Transverse colon (tissue), 4 donors: ENCODE data around the gene C10orf90. TPM values are rescaled to one million over a fixed set of nuclear protein-coding genes. Genes with fewer than 3 reads are reported as not detected.
"Not testable (repeated sequence)": the region's sequence is repeated elsewhere in the genome, so short reads cannot be mapped to it uniquely, and the experiment has no call there.

Experiments
- DNase-seq: peaks from one replicate; pipeline ENCODE4 v3.0.0-alpha.2; 2019
- H3K27ac ChIP-seq, 4 donors: fragments of 200-600 bp; sonication (generic); 2 replicates each; pipeline ENCODE4 v1.5.1; 2016 to 2018; ENCODE audit warnings: inconsistent platforms in 4 of 4
- H3K27me3 ChIP-seq: fragments of 200-600 bp; sonication (generic); 2 replicates; pipeline ENCODE4 v1.5.1; 2017; ENCODE audit warnings: inconsistent platforms
- H3K36me3 ChIP-seq, 4 donors: fragments of 200-600 bp; sonication (generic); 2 replicates each; pipeline ENCODE4 v1.5.1; 2017 to 2019; ENCODE audit warnings: inconsistent platforms in 4 of 4
- H3K4me1 ChIP-seq, 4 donors: fragments of 200-600 bp; sonication (generic); 2 replicates each; pipeline ENCODE4 v1.5.1; 2017 to 2020; ENCODE audit warnings: inconsistent platforms in 4 of 4
- H3K4me3 ChIP-seq, 4 donors: fragments of 200-600 bp; sonication (generic); 1 replicate in 1 of 4; 2 replicates in 3 of 4; pipeline versions ENCODE4 v1.5.1 to v1.6.1; 2017 to 2019; ENCODE audit warnings: inconsistent platforms in 4 of 4
- H3K9me3 ChIP-seq, 2 donors: fragments of 200-600 bp; sonication (generic); 2 replicates each; pipeline ENCODE4 v1.5.1; 2017 to 2019; ENCODE audit warnings: inconsistent platforms in 2 of 2
- EP300 ChIP-seq: sonication (generic); formaldehyde crosslinking; IDR thresholded peaks from one replicate; pipeline ENCODE4 v1.6.1; 2017; ENCODE audit warnings: antibody characterized with exemption, low read depth
- POLR2A ChIP-seq: fragments of 450-650 bp; IDR thresholded peaks from one replicate; pipeline ENCODE4 v1.6.1; 2016; ENCODE audit warnings: antibody characterized with exemption, mild to moderate bottlenecking, moderate library complexity
- POLR2AphosphoS5 ChIP-seq, 3 donors: sonication (generic); formaldehyde crosslinking; IDR thresholded peaks; one replicate each; pipeline ENCODE4 v1.6.1; 2016; ENCODE audit warnings: antibody characterized with exemption in 3 of 3
- WGBS, 2 donors: methylation state at CpG; one replicate each; pipeline ENCODE4 v1.1.5; 2018; ENCODE audit warnings: low coverage in 1 of 2; 5-methylcytosine and 5-hydroxymethylcytosine counted together
- in situ Hi-C, 4 donors: fragments of 200-750 bp; cut with MboI; loops; one replicate each; pipeline versions ENCODE4 v1.15.0 to v1.15.1; 2017; ENCODE audit warnings: low sequenced_read_pairs in 3 of 4, low pct_ligation_motif_present in 1 of 4, low pct_unique_long_range_greater_than_20kb in 1 of 4
- intact Hi-C: fragments of 100-400 bp; cut with DNase I; formaldehyde crosslinking; loops from one replicate; pipeline ENCODE4 v1.15.1; 2023; ENCODE audit warnings: low total_unique reads
- total RNA-seq, 4 donors: library from RNA; depleted of rRNA; stranded (reverse); fragments of >200 nt; gene quantifications; one replicate each; pipeline ENCODE4 v1.1.0, GENCODE V29; 2016
- TF ChIP-seq, protein P1 (sequence below), 5 experiments: fragments of 200-600 bp in 3 of 5; fragments of 450-650 bp in 2 of 5; sonication (generic) in 3 of 5; IDR thresholded peaks; 1 replicate in 2 of 5; 2 replicates in 3 of 5; pipeline ENCODE4 v1.5.1; 2016 to 2017; ENCODE audit warnings: antibody characterized with exemption in 5 of 5, inconsistent platforms in 3 of 5, mild to moderate bottlenecking in 2 of 5, moderate library complexity in 1 of 5

The C10orf90 gene
- total RNA-seq, 4 donors from 2014 or later: not detected

DNA sequence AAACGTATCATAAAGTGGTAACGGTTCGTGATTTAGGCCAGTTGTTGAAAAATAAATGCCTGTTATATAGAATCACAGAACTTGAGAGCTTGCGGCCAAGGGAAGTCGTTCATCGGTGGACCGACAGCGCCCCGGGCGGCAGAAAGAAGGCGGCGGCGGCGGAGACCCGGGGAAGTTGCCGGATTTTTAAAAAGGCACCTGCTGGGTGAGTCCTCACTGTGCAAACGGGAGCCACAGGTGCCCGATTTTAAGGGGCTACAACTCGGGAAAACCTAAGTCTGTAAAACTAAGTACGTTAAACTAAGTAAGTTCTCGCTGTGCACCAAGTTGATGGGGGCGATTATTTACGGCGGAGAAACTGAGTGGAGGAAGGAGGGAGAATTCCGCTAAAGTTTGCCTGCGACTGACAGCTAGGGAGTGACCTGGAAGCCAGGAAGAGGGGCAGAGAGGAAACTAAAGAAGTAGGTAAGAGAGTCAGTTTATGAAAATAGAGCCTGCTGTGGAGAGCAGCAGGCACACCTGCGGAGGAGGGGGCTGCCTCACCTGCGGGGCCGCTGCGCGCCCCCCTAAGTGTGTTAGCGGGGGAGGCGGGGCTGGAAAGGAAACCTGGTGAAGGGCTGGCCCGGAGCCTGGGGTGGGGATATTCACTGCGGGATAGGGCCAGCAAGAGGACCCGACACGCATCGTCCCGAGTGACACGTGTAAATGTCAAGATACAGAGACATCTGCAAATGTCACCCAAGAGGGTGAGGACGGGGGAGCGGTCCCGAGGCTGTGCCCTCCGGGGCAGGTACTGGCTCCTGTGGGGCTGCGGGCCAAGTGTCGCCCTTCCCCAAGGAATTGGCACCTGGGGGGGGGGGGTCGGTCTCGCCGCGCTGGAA, 283.2 kb downstream of the C10orf90 start:
- H3K36me3 ChIP-seq: no peaks in the 10 kb centered on the region
- no peaks in the 10 kb centered on the region for H3K9me3 ChIP-seq
- in situ Hi-C loops (loop anchor here in 3 of 4 donors (25.0 kb wide), 1 partner anchor 400 kb away; no protein-coding TSS in a partner anchor), intact Hi-C loops (no loop called here)
- DNase-seq: peak; percentile 70
- no peak overlapping the region for H3K27ac ChIP-seq
- WGBS, 2 donors: 0 to 6% methylated on average over 10 to 50 of the region's 50 CpGs
- TF ChIP-seq POLR2A (no peak), EP300 (no peak), POLR2AphosphoS5 (IDR thresholded peaks at IDR 0.05) (no peak)
- TF ChIP-seq, protein P1, sequence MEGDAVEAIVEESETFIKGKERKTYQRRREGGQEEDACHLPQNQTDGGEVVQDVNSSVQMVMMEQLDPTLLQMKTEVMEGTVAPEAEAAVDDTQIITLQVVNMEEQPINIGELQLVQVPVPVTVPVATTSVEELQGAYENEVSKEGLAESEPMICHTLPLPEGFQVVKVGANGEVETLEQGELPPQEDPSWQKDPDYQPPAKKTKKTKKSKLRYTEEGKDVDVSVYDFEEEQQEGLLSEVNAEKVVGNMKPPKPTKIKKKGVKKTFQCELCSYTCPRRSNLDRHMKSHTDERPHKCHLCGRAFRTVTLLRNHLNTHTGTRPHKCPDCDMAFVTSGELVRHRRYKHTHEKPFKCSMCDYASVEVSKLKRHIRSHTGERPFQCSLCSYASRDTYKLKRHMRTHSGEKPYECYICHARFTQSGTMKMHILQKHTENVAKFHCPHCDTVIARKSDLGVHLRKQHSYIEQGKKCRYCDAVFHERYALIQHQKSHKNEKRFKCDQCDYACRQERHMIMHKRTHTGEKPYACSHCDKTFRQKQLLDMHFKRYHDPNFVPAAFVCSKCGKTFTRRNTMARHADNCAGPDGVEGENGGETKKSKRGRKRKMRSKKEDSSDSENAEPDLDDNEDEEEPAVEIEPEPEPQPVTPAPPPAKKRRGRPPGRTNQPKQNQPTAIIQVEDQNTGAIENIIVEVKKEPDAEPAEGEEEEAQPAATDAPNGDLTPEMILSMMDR (IDR thresholded peaks at IDR 0.05): peak; percentile 60 to 82 (median 78)
- H3K27me3 ChIP-seq: peaks cover 37% of the 10 kb centered on the region
- peaks cover 0 to 19% (median 15%) of the 10 kb centered on the region in 4 donors for H3K4me1 ChIP-seq
- peak overlapping the region in 3 of 4 donors; percentile 38 to 53 (median 41) for H3K4me3 ChIP-seq

DNA sequence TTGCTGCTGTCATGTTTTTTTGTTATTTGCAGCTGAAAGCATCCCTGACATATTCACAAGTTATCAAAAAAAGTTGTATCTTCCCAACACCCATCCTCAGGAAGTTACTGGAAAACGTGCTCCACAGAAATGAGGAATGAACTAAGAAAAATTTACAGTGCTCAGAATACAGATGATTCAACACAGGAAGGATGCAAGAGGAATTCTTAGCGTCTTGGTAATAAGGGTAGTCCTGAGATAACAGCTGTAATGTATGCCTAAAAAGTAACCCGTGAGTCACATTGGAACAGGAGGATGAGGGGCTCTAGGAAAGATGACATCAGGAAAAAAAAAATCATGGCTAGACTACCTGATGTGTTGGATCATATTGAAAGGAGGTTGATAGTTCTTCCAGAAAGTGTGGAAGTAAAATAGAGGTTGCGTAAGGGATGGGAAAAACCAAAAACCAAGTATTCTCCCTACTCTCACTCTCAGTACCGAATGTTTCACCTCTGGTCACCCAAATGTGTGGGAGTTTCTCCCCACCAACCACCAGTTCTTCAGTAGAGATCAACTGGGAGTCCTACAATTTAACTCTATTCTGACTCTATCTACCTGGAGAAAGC, 286.1 kb downstream of the C10orf90 start:
- Histone ChIP-seq H3K9me3 (no peaks in the 10 kb centered on the region), H3K27ac (no peak overlapping the region), H3K27me3 (peaks cover 23% of the 10 kb centered on the region), H3K4me1 (peaks cover 0 to 18% (median 13%) of the 10 kb centered on the region in 4 donors), H3K36me3 (no peaks in the 10 kb centered on the region), H3K4me3 (no peak overlapping the region)
- TF ChIP-seq EP300 (no peak), POLR2A (no peak), POLR2AphosphoS5 (IDR thresholded peaks at IDR 0.05) (no peak)
- TF ChIP-seq, protein P1 (IDR thresholded peaks at IDR 0.05): no peak
- DNase-seq: no peak
- intact Hi-C loops: no loop called here
- WGBS, 2 donors: 78% methylated on average over 4 to 5 of the region's 5 CpGs
- in situ Hi-C loops: loop anchor here in 3 of 4 donors (25.0 kb wide), 1 partner anchor 397 kb away; no protein-coding TSS in a partner anchor

DNA sequence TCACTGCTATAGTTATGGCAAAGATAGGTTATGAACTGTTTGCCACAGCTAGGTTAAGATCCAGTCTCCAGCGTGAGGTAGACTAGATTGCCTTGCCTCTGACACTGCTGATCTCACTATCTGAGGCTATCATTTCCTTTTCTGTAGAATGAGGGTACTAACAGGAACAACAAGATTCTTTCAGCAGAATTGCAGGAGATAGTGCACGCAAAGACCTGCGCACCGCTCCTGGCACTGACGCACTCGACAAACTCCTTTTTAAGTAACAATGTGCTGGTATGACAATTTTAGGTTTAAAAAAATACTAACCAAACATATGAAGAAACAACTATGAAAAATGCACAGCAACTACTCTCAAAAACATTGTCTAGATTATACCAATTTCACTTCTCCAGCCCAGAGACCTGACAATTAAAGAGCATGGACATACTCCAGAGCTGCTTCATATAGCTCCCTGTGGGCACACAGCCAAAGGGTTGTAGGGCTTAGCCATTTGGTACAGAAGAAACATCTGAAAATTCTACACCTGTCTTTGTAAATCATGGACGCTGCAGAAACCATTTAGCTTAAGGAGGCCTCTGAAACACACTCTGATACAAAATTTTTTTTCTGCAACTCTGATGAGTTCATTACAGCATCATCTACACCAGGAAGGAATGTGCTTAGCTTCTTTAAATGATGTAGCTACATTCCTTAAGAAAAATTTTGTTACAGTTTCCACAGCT, 290.0 kb downstream of the C10orf90 start:
- intact Hi-C loops (no loop called here), in situ Hi-C loops (loop anchor here in 3 of 4 donors (25.0 kb wide), 1 partner anchor 393 kb away; no protein-coding TSS in a partner anchor)
- 78% methylated on average over 5 to 7 of the region's 7 CpGs for WGBS, 2 donors
- Histone ChIP-seq H3K36me3 (no peaks in the 10 kb centered on the region), H3K4me1 (peaks cover 0 to 15% (median 3%) of the 10 kb centered on the region in 4 donors), H3K9me3 (no peaks in the 10 kb centered on the region), H3K27me3 (no peaks in the 10 kb centered on the region), H3K4me3 (no peak overlapping the region), H3K27ac (no peak overlapping the region)
- DNase-seq: no peak
- no peak for TF ChIP-seq EP300
- TF ChIP-seq POLR2A: no peak
- TF ChIP-seq, protein P1 (IDR thresholded peaks at IDR 0.05): no peak
- no peak for TF ChIP-seq POLR2AphosphoS5 (IDR thresholded peaks at IDR 0.05)

DNA sequence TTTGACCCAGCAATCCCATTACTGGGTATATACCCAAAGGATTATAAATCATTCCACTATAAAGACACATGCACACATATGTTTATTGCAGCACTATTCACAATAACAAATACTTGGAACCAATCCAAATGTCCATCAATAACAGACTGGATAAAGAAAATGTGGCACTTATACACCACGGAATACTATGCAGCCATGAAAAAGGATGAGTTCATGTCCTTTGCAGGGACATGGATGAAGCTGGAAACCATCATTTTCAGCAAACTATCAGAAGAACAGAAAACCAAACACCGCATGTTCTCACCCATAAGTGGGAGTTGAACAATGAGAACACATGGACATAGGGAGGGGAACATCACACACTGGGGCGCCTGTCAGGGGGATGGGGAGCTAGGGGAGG, 291.3 kb downstream of the C10orf90 start:
- H3K9me3 ChIP-seq, H3K27ac ChIP-seq, DNase-seq, H3K4me3 ChIP-seq, H3K27me3 ChIP-seq, H3K36me3 ChIP-seq, intact Hi-C loops: not testable (repeated sequence)
- 81 to 83% methylated on average over 1 to 3 of the region's 3 CpGs for WGBS, 2 donors
- H3K4me1 ChIP-seq: peaks cover 0 to 26% (median 3%) of the 10 kb centered on the region in 4 donors
- in situ Hi-C loops: loop anchor here in 3 of 4 donors (25.0 kb wide), 1 partner anchor 392 kb away; no protein-coding TSS in a partner anchor
